ENCODE results near the gene MINPP1.

GRCh38 chr10:87500646-87501048 lies 4.0 kb upstream of the MINPP1 start:
- TF ChIP-seq CTCF (IDR thresholded peaks at IDR 0.05), result no peak
- TF ChIP-seq EZH2phosphoT487 (IDR thresholded peaks at IDR 0.05), result no peak

Measured in neural progenitor cell (in vitro differentiated cells).